Thyroid gland (tissue), 4 donors: ENCODE results near the gene HOXD12. TPM values are rescaled to one million over a fixed set of nuclear protein-coding genes. Genes with fewer than 3 reads are reported as not detected.
A peak's percentile ranks its signal among the peaks of the same experiment; 100 is the strongest.

Source experiments
- DNase-seq, 2 donors: peaks; one replicate each; pipeline ENCODE4 v3.0.0-alpha.2; 2019
- H3K27ac ChIP-seq, 3 donors: fragments of 200-600 bp; sonication (generic); 1 replicate in 2 of 3; 2 replicates in 1 of 3; pipeline ENCODE4 v1.5.1; 2016 to 2019; ENCODE audit warnings: mild to moderate bottlenecking in 1 of 3, moderate library complexity in 1 of 3
- H3K27me3 ChIP-seq: fragments of 200-600 bp; sonication (generic); one replicate; pipeline ENCODE4 v1.5.1; 2019
- H3K36me3 ChIP-seq, 2 donors: fragments of 200-600 bp; sonication (generic); one replicate each; pipeline ENCODE4 v1.5.1; 2016 to 2019
- H3K4me1 ChIP-seq, 2 donors: fragments of 200-600 bp; sonication (generic); one replicate each; pipeline ENCODE4 v1.5.1; 2017 to 2019
- H3K4me3 ChIP-seq, 3 donors: fragments of 200-600 bp; sonication (generic); replicated peaks in 1 of 3; 1 replicate in 2 of 3; 2 replicates in 1 of 3; pipeline ENCODE4 v1.5.1; 2016; ENCODE audit warnings: mild to moderate bottlenecking in 1 of 3
- H3K9me3 ChIP-seq: fragments of 200-600 bp; sonication (generic); one replicate; pipeline ENCODE4 v1.5.1; 2017
- CTCF ChIP-seq, 6 experiments: fragments of 200-600 bp in 3 of 6; fragments of 450-650 bp in 3 of 6; sonication (generic) in 3 of 6; IDR thresholded peaks; one replicate each; pipeline ENCODE4 v1.5.1; 2016 to 2019; ENCODE audit warnings: antibody characterized with exemption in 6 of 6, mild to moderate bottlenecking in 2 of 6, inconsistent platforms in 1 of 6, moderate library complexity in 1 of 6
- POLR2A ChIP-seq, 2 donors: fragments of 450-650 bp; IDR thresholded peaks; one replicate each; pipeline ENCODE4 v1.6.1; 2017; ENCODE audit warnings: antibody characterized with exemption in 2 of 2, mild to moderate bottlenecking in 2 of 2, moderate library complexity in 1 of 2
- WGBS, 2 donors: methylation state at CpG; one replicate each; pipeline ENCODE4 v1.1.5; 2017; 5-methylcytosine and 5-hydroxymethylcytosine counted together
- intact Hi-C: fragments of 100-400 bp; cut with DNase I; formaldehyde crosslinking; loops from one replicate; pipeline ENCODE4 v1.15.1; 2023
- total RNA-seq, 4 donors: library from RNA; depleted of rRNA; stranded (reverse); fragments of >200 nt; gene quantifications; one replicate each; pipeline ENCODE4 v1.2.3, GENCODE V29; 2016

The HOXD12 gene
- total RNA-seq, 4 donors from 2014 or later: not detected

- Histone ChIP-seq H3K9me3 (no peaks in the 10 kb centered on the region), H3K27ac (no peak overlapping the region), H3K4me1 (peaks cover 4 to 22% of the 10 kb centered on the region in 2 donors), H3K4me3 (no peak overlapping the region), H3K36me3 (no peaks in the 10 kb centered on the region), H3K27me3 (peaks cover 87% of the 10 kb centered on the region)
- peak; percentile 31 to 48 for DNase-seq
- TF ChIP-seq POLR2A (IDR thresholded peaks at IDR 0.05): no peak
- peak in 5 of 6 experiments; percentile 24 to 79 (median 46) for TF ChIP-seq CTCF (IDR thresholded peaks at IDR 0.05)
- intact Hi-C loops: loop anchor here (10.0 kb wide), 1 partner anchor 723 kb away; no protein-coding TSS in a partner anchor
- WGBS, 2 donors: 5 to 7% methylated on average over 27 to 44 of the region's 49 CpGs
Observed at GRCh38 chr2:176088048-176088936, 11.3 kb upstream of the HOXD12 start.

GRCh38 chr2:176088937-176089842 is 10.4 kb upstream of the HOXD12 start:
- DNase-seq: no peak
- Histone ChIP-seq H3K27me3 (peaks cover 88% of the 10 kb centered on the region), H3K27ac (no peak overlapping the region), H3K36me3 (no peaks in the 10 kb centered on the region), H3K9me3 (no peaks in the 10 kb centered on the region), H3K4me1 (peaks cover 3 to 24% of the 10 kb centered on the region in 2 donors), H3K4me3 (no peak overlapping the region)
- intact Hi-C loops: loop anchor here (10.0 kb wide), 1 partner anchor 724 kb away; no protein-coding TSS in a partner anchor
- WGBS, 2 donors: 11% methylated on average over 6 of the region's 6 CpGs
- TF ChIP-seq CTCF (IDR thresholded peaks at IDR 0.05): no peak
- TF ChIP-seq POLR2A (IDR thresholded peaks at IDR 0.05): no peak

GRCh38 chr2:176089843-176090395 is 9.7 kb upstream of the HOXD12 start:
- no peak for DNase-seq
- peaks cover 3 to 24% of the 10 kb centered on the region in 2 donors for H3K4me1 ChIP-seq
- no peaks in the 10 kb centered on the region for H3K36me3 ChIP-seq
- intact Hi-C loops: loop anchor here (10.0 kb wide), 2 partner anchors 405 to 725 kb away; no protein-coding TSS in a partner anchor
- no peak for TF ChIP-seq POLR2A (IDR thresholded peaks at IDR 0.05)
- no peaks in the 10 kb centered on the region for H3K9me3 ChIP-seq
- H3K4me3 ChIP-seq: no peak overlapping the region
- no peak overlapping the region for H3K27ac ChIP-seq
- H3K27me3 ChIP-seq: peaks cover 90% of the 10 kb centered on the region

- Histone ChIP-seq H3K4me3 (no peak overlapping the region), H3K27ac (no peak overlapping the region), H3K4me1 (peaks cover 3 to 24% of the 10 kb centered on the region in 2 donors), H3K9me3 (no peaks in the 10 kb centered on the region), H3K27me3 (peaks cover 90% of the 10 kb centered on the region), H3K36me3 (no peaks in the 10 kb centered on the region)
- no peak for DNase-seq
- 18 to 28% methylated on average over 5 of the region's 5 CpGs for WGBS, 2 donors
- TF ChIP-seq POLR2A (IDR thresholded peaks at IDR 0.05) (no peak), CTCF (IDR thresholded peaks at IDR 0.05) (no peak)
- intact Hi-C loops: loop anchor here (10.0 kb wide), 1 partner anchor 406 kb away; no protein-coding TSS in a partner anchor
Observed at GRCh38 chr2:176090862-176091261, 8.7 kb upstream of the HOXD12 start.
